HCT116 (cell line): ENCODE measurements around the gene SMTNL1. TPM values are rescaled to one million over a fixed set of nuclear protein-coding genes. Genes with fewer than 3 reads are reported as not detected.

Experiments
- ATAC-seq: fragments of 200-7000 bp; cut with Tn5 transposase; 2 replicates; pipeline ENCODE4 v1.9.1; 2020; ENCODE audit warnings: mild to moderate bottlenecking, moderate library complexity
- BruUV-seq: library from RNA; stranded (reverse); fragments of 400-500 nt; replicated peaks from 2 replicates; lab custom pipeline; 2021; lab: Mats Ljungman, UMichigan
- CTCF ChIA-PET: fragments of 300-600 bp; sonication (Branson Sonifier 250); formaldehyde crosslinking; loops from one replicate; lab custom pipeline; 2021; ENCODE audit warnings: antibody characterized with exemption; lab: Charles Lee
- POLR2A ChIA-PET: fragments of 300-600, 350-600 bp; sonication (Branson Sonifier 250); formaldehyde crosslinking; loops from one replicate; lab custom pipeline; 2021; ENCODE audit warnings: antibody characterized with exemption; lab: Charles Lee
- RAD21 ChIA-PET, 2 experiments: fragments of 300-600 bp; sonication (Branson Sonifier 250); formaldehyde crosslinking; loops; one replicate each; lab custom pipeline; 2023; ENCODE audit warnings: low total read pairs in 2 of 2; ENCODE audit not compliant: uncharacterized antibody in 2 of 2, unreplicated experiment in 2 of 2, low non-redundant PET in 1 of 2; lab: Charles Lee
- DNase-seq: peaks from one replicate; pipeline ENCODE4 v3.0.0-alpha.2; 2010; ENCODE audit warnings: low read depth, low spot score
- H2AFZ ChIP-seq: fragments of 200-600 bp; shearing (Covaris generic), sonication (generic); 2 replicates; pipeline ENCODE4 v1.6.1; 2017; ENCODE audit warnings: low read depth, mixed run types, mixed read lengths, antibody characterized with exemption, low read length; ENCODE audit not compliant: poor library complexity, severe bottlenecking
- H3K27ac ChIP-seq: 2 replicates; pipeline ENCODE4 v1.5.1; 2012; ENCODE audit warnings: low read depth, low read length
- H3K27me3 ChIP-seq: fragments of 200-600 bp; sonication (generic); 2 replicates; pipeline ENCODE4 v1.6.1; 2016; ENCODE audit warnings: mixed run types, low read length, mixed read lengths; ENCODE audit not compliant: insufficient read depth
- H3K36me3 ChIP-seq, 2 experiments: fragments of 200-500 bp in 1 of 2; fragments of 200-600 bp in 1 of 2; sonication (Bioruptor generic) in 1 of 2; sonication (generic) in 1 of 2; 2 replicates each; pipeline versions ENCODE4 v1.5.1 to v1.6.1; 2014 to 2016; ENCODE audit warnings: low read length in 2 of 2, inconsistent platforms in 1 of 2, mixed read lengths in 1 of 2, mixed run types in 1 of 2; ENCODE audit not compliant: insufficient read depth in 2 of 2, control insufficient read depth in 1 of 2
- H3K4me1 ChIP-seq, 2 experiments: fragments of 200-600 bp in 1 of 2; sonication (generic) in 1 of 2; 2 replicates each; pipeline versions ENCODE4 v1.5.1 to v1.6.1; 2012 to 2017; ENCODE audit warnings: low read length in 2 of 2, inconsistent platforms in 1 of 2, mild to moderate bottlenecking in 1 of 2, mixed read lengths in 1 of 2, mixed run types in 1 of 2, moderate library complexity in 1 of 2; ENCODE audit not compliant: insufficient read depth in 2 of 2, control insufficient read depth in 1 of 2
- H3K4me2 ChIP-seq: fragments of 200-600 bp; sonication (generic); 2 replicates; pipeline ENCODE4 v1.6.1; 2017; ENCODE audit warnings: mixed run types, low read length, mixed read lengths
- H3K4me3 ChIP-seq, 2 experiments: fragments of 200-600 bp in 1 of 2; sonication (generic) in 1 of 2; replicated peaks in 1 of 2; 2 replicates each; pipeline ENCODE4 v1.5.1; 2011 to 2016; ENCODE audit warnings: low read length in 2 of 2, control low read depth in 1 of 2, low read depth in 1 of 2, mild to moderate bottlenecking in 1 of 2, mixed read lengths in 1 of 2, mixed run types in 1 of 2
- H3K79me2 ChIP-seq: fragments of 200-600 bp; sonication (generic); 2 replicates; pipeline ENCODE4 v1.6.1; 2017; ENCODE audit warnings: mild to moderate bottlenecking, mixed run types, low read length, moderate library complexity, mixed read lengths; ENCODE audit not compliant: insufficient read depth
- H3K9ac ChIP-seq: fragments of 200-600 bp; sonication (generic); 2 replicates; pipeline ENCODE4 v1.6.1; 2016; ENCODE audit warnings: low read length, mixed read lengths
- H3K9me2 ChIP-seq: fragments of 200-600 bp; sonication (generic), shearing (Covaris generic); 2 replicates; pipeline ENCODE4 v1.6.1; 2017; ENCODE audit warnings: mixed run types, mild to moderate bottlenecking, moderate library complexity; ENCODE audit not compliant: insufficient read depth
- H3K9me3 ChIP-seq, 2 experiments: fragments of 200-500 bp in 1 of 2; fragments of 200-600 bp in 1 of 2; sonication (Bioruptor generic) in 1 of 2; sonication (generic) in 1 of 2; 2 replicates each; pipeline ENCODE4 v1.6.1; 2014 to 2017; ENCODE audit warnings: low read length in 2 of 2, mixed read lengths in 2 of 2, inconsistent platforms in 1 of 2, low read depth in 1 of 2, mild to moderate bottlenecking in 1 of 2, mixed run types in 1 of 2, moderate library complexity in 1 of 2; ENCODE audit not compliant: control insufficient read depth in 1 of 2, insufficient read depth in 1 of 2
- H4K20me1 ChIP-seq: fragments of 200-600 bp; sonication (generic), shearing (Covaris generic); 2 replicates; pipeline ENCODE4 v1.6.1; 2017; ENCODE audit warnings: mixed run types, mild to moderate bottlenecking, moderate library complexity; ENCODE audit not compliant: insufficient read depth
- ATF3 ChIP-seq: IDR thresholded peaks from 2 replicates; pipeline ENCODE4 v1.6.1; 2012
- CBX3 ChIP-seq: IDR thresholded peaks from 2 replicates; pipeline ENCODE4 v1.6.1; 2012; ENCODE audit warnings: low read depth
- CEBPB ChIP-seq: IDR thresholded peaks from 2 replicates; pipeline ENCODE4 v1.6.1; 2012; ENCODE audit warnings: low read depth
- CTCF ChIP-seq, 3 experiments: fragments of 200-600 bp in 1 of 3; sonication (generic) in 1 of 3; IDR thresholded peaks in 2 of 3; conservative IDR thresholded peaks in 1 of 3; 2 replicates each; pipeline ENCODE4 v1.5.1; 2012 to 2017; ENCODE audit warnings: low read depth in 2 of 3, low read length in 2 of 3, antibody characterized with exemption in 1 of 3, borderline replicate concordance in 1 of 3, control low read depth in 1 of 3, mild to moderate bottlenecking in 1 of 3, mixed read lengths in 1 of 3, mixed run types in 1 of 3, moderate library complexity in 1 of 3; ENCODE audit not compliant: insufficient read depth in 1 of 3
- FOSL1 ChIP-seq: IDR thresholded peaks from 2 replicates; pipeline ENCODE4 v1.6.1; 2012; ENCODE audit warnings: low read depth
- RAD21 ChIP-seq: IDR thresholded peaks from 2 replicates; pipeline ENCODE4 v1.6.1; 2012; ENCODE audit warnings: low read depth, mild to moderate bottlenecking
- REST ChIP-seq: IDR thresholded peaks from 2 replicates; pipeline ENCODE4 v1.6.1; 2012; ENCODE audit warnings: low read depth
- SP1 ChIP-seq: IDR thresholded peaks from 2 replicates; pipeline ENCODE4 v1.6.1; 2012; ENCODE audit warnings: low read depth
- SRF ChIP-seq: IDR thresholded peaks from 2 replicates; pipeline ENCODE4 v1.6.1; 2012; ENCODE audit warnings: low read depth
- YY1 ChIP-seq: IDR thresholded peaks from 2 replicates; pipeline ENCODE4 v1.6.1; 2011; ENCODE audit warnings: low read length, low read depth, moderate library complexity, mild to moderate bottlenecking; ENCODE audit not compliant: insufficient replicate concordance; ENCODE audit errors: extremely low read depth
- ZBTB33 ChIP-seq: IDR thresholded peaks from 2 replicates; pipeline ENCODE4 v1.6.1; 2011; ENCODE audit warnings: mild to moderate bottlenecking, low read length, moderate library complexity; ENCODE audit not compliant: insufficient replicate concordance; ENCODE audit errors: extremely low read depth
- ZNF274 ChIP-seq: fragments of 200-500 bp; sonication (Bioruptor generic); IDR thresholded peaks from 2 replicates; pipeline ENCODE4 v1.6.1; 2014; ENCODE audit warnings: mild to moderate bottlenecking, low read depth, low read length, inconsistent platforms
- intact Hi-C: fragments of 100-400 bp; cut with micrococcal nuclease; formaldehyde crosslinking; loops from 2 replicates; pipeline ENCODE4 v1.10.0; 2022
- total RNA-seq: library from RNA; stranded (reverse); gene quantifications from one replicate; pipeline ENCODE4 v1.2.1, GENCODE V29; 2021; ENCODE audit not compliant: unreplicated experiment

The SMTNL1 gene
- total RNA-seq, 1 experiment from 2014 or later, result not detected

GRCh38 chr11:57491371-57492061 is 45.9 kb upstream of the SMTNL1 start:
- Histone ChIP-seq H2AFZ (no peak overlapping the region), H3K4me1 (peaks cover 5 to 7% of the 10 kb centered on the region in 2 experiments; a peak in 2 of 4 replicates), H3K36me3 (no peaks in the 10 kb centered on the region), H3K4me2 (no peak overlapping the region), H4K20me1 (no peaks in the 10 kb centered on the region), H3K9me3 (no peaks in the 10 kb centered on the region), H3K4me3 (no peak overlapping the region), H3K27ac (no peak overlapping the region), H3K27me3 (no peaks in the 10 kb centered on the region), H3K9ac (no peak overlapping the region), H3K9me2 (no peaks in the 10 kb centered on the region), H3K79me2 (no peaks in the 10 kb centered on the region)
- CTCF ChIA-PET, result interaction anchor here (0.8 to 4.1 kb wide), 14 partner anchors 8 to 1022 kb away, joined by 3 to 78 read pairs (median 5); partner anchors contain the start of genes RTN4RL2 and TIMM10
- POLR2A ChIA-PET, result no interaction called here
- TF ChIP-seq REST (no peak), ZNF274 (no peak), SP1 (no peak), ZBTB33 (no peak), SRF (no peak), RAD21 (peak; percentile 51; the same call in 1 of the 2 replicates), ATF3 (no peak), CEBPB (peak; percentile 97), CTCF (IDR thresholded peaks at IDR 0.05 in 2 of 3, conservative IDR thresholded peaks at IDR 0.05 in 1 of 3; ENCODE audit: borderline replicate concordance in 1 of 3, insufficient read depth in 1 of 3, low read depth in 2 of 3, low read length in 2 of 3) (peak; percentile 57 to 94 (median 85); a peak in 5 of 6 replicates), YY1 (no peak), FOSL1 (no peak), CBX3 (no peak)
- no peak for DNase-seq
- peak; percentile 72 for ATAC-seq
- RAD21 ChIA-PET, result interaction anchor here in 1 of 2 experiments (2.7 kb wide), 1 partner anchor 153 kb away, joined by 7 read pairs; no protein-coding TSS in a partner anchor
- intact Hi-C loops, result no loop called here
- BruUV-seq, result no TSS peak
